Right hindlimb (tissue), 1 donor: Measurements from ENCODE around the gene FANCD2.
A peak's percentile ranks its signal among the peaks of the same experiment; 100 is the strongest.
"Not testable (repeated sequence)": the region's sequence is repeated elsewhere in the genome, so short reads cannot be mapped to it uniquely, and the experiment has no call there.

Source experiments
- DNase-seq: peaks from one replicate; pipeline ENCODE4 v3.0.0-alpha.2; 2018

FANCD2 gene

GRCh38 chr3:10015461-10015904 is 10.8 kb upstream of the FANCD2 start:
- peak; percentile 84 for DNase-seq

GRCh38 chr3:10017636-10018292 is 8.5 kb upstream of the FANCD2 start:
- no peak for DNase-seq

- not testable (repeated sequence) for DNase-seq
Measured at GRCh38 chr3:10018806-10019205, 7.4 kb upstream of the FANCD2 start.

- no peak for DNase-seq
Measured at GRCh38 chr3:10019326-10019725, 6.9 kb upstream of the FANCD2 start.

- DNase-seq = no peak
Measured at GRCh38 chr3:10021856-10022775, 4.1 kb upstream of the FANCD2 start.

- DNase-seq = no peak
Measured at GRCh38 chr3:10023587-10024310, 2.5 kb upstream of the FANCD2 start.

- DNase-seq = no peak
Measured at GRCh38 chr3:10025205-10026083, 793 bp upstream of the FANCD2 start.

- no peak for DNase-seq
Measured at GRCh38 chr3:10041034-10041433, 14.8 kb downstream of the FANCD2 start.

- DNase-seq = no peak
Measured at GRCh38 chr3:10047876-10048275, 21.6 kb downstream of the FANCD2 start.

- not testable (repeated sequence) for DNase-seq
Measured at GRCh38 chr3:10053054-10053453, 26.8 kb downstream of the FANCD2 start.

- no peak for DNase-seq
Measured at GRCh38 chr3:10055097-10055496, 28.9 kb downstream of the FANCD2 start.

- not testable (repeated sequence) for DNase-seq
Measured at GRCh38 chr3:10070077-10070476, 43.8 kb downstream of the FANCD2 start.

GRCh38 chr3:10074666-10075065 is 48.4 kb downstream of the FANCD2 start:
- DNase-seq = no peak

GRCh38 chr3:10081871-10082270 is 55.6 kb downstream of the FANCD2 start:
- no peak for DNase-seq

- DNase-seq = no peak
Measured at GRCh38 chr3:10085738-10086137, 59.5 kb downstream of the FANCD2 start.

- no peak for DNase-seq
Measured at GRCh38 chr3:10088256-10088655, 62.0 kb downstream of the FANCD2 start.

GRCh38 chr3:10090179-10090578 is 63.9 kb downstream of the FANCD2 start:
- DNase-seq = no peak

- not testable (repeated sequence) for DNase-seq
Measured at GRCh38 chr3:10090774-10091173, 64.5 kb downstream of the FANCD2 start.

GRCh38 chr3:10091387-10091786 is 65.2 kb downstream of the FANCD2 start:
- not testable (repeated sequence) for DNase-seq

- no peak for DNase-seq
Measured at GRCh38 chr3:10093678-10094077, 67.4 kb downstream of the FANCD2 start.

GRCh38 chr3:10099041-10099440 is 72.8 kb downstream of the FANCD2 start:
- DNase-seq = no peak

- no peak for DNase-seq
Measured at GRCh38 chr3:10106919-10107318, 80.7 kb downstream of the FANCD2 start.
